Measurements from ENCODE around the gene NUFIP1. TPM values are rescaled to one million over a fixed set of nuclear protein-coding genes. Genes with fewer than 3 reads are reported as not detected.
A peak's percentile ranks its signal among the peaks of the same experiment; 100 is the strongest.

The NUFIP1 gene
- total and polyA plus RNA-seq, 2 of the 8 experiments (the other 6 are each of a cell fraction or from before 2014, with no cell fraction given) = 4.6 to 16.6 TPM

DNA sequence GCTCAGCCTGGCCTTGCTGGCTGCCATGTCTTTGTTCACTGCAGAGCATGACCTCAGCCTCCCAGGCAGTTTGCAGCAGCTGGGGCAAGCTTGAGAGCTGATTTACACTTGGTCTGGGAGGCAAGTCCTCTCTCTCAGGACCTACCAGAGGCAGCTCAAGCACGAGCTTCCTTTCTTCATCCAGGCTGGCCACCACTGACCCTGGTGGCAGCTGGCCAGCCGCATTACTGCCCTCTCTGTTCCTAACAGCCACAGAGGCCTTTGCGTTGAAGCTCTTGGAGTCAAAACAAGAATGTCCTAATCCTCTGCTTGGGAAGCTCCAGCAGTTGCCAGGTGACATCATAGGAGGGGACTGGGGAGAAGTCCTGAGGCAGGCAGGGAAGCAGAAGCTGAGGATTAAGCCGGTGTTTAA lies 85.7 kb downstream of the NUFIP1 start:
- Histone ChIP-seq H2AK5ac (ENCODE audit: low read depth, low read length) (no peak overlapping the region), H3K14ac (ENCODE audit: insufficient read length) (no peak overlapping the region), H3K9ac (replicated peaks in 1 of 4; ENCODE audit: extremely low read depth in 1 of 4, low read depth in 3 of 4, low read length in 3 of 4) (no peak overlapping the region), H3K23ac (ENCODE audit: insufficient read length) (no peak overlapping the region), H2BK20ac (ENCODE audit: low read length) (no peak overlapping the region), H3K27me3 (replicated peaks in 1 of 4; ENCODE audit: control insufficient read depth in 3 of 4, extremely low read depth in 1 of 4, insufficient read depth in 3 of 4, low read length in 3 of 4) (no peaks in the 10 kb centered on the region), H3K4me3 (ENCODE audit: extremely low read depth in 1 of 4, insufficient read depth in 2 of 4, low read depth in 3 of 4, low read length in 4 of 4) (no peak overlapping the region), H3K56ac (replicated peaks; ENCODE audit: insufficient read length, low read depth, low read length) (no peak overlapping the region), H3K4ac (replicated peaks; ENCODE audit: insufficient read length, low read depth, low read length) (no peak overlapping the region), H3K4me2 (ENCODE audit: insufficient read depth in 1 of 2, low read depth in 2 of 2, low read length in 2 of 2) (no peak overlapping the region), H3K4me1 (replicated peaks in 1 of 4; ENCODE audit: control insufficient read depth in 3 of 4, insufficient read depth in 4 of 4, low read length in 3 of 4) (peaks cover 0 to 6% (median 3%) of the 10 kb centered on the region in 4 experiments; a peak in 2 of 7 replicates), H3K27ac (ENCODE audit: low read depth, low read length) (no peak overlapping the region), H3K36me3 (ENCODE audit: control insufficient read depth in 2 of 4, insufficient read depth in 4 of 4, low read length in 3 of 4) (no peaks in the 10 kb centered on the region), H3K9me3 (ENCODE audit: insufficient read depth in 2 of 2, low read depth in 1 of 2, low read length in 1 of 2) (no peaks in the 10 kb centered on the region), H4K8ac (ENCODE audit: extremely low read depth, insufficient read depth, low read length) (no peak overlapping the region), H2AFZ (ENCODE audit: low read length) (peak overlapping the region; percentile 49), H4K20me1 (replicated peaks in 1 of 2; ENCODE audit: control insufficient read depth in 1 of 2, insufficient read depth in 2 of 2, low read length in 2 of 2) (no peaks in the 10 kb centered on the region), H3K23me2 (ENCODE audit: low read depth, low read length) (no peaks in the 10 kb centered on the region), H4K5ac (ENCODE audit: insufficient read length, low read depth, low read length) (no peak overlapping the region), H2BK120ac (replicated peaks; ENCODE audit: low read depth, low read length) (no peak overlapping the region), H2BK12ac (ENCODE audit: low read depth, low read length) (no peak overlapping the region), H4K91ac (replicated peaks; ENCODE audit: insufficient read length, low read length) (no peak overlapping the region), H2BK5ac (ENCODE audit: low read depth, low read length) (no peak overlapping the region), H3K18ac (ENCODE audit: extremely low read depth, low read length) (no peak overlapping the region), H3K79me2 (ENCODE audit: control insufficient read depth in 1 of 2, insufficient read depth in 2 of 2, low read length in 2 of 2) (no peaks in the 10 kb centered on the region), H2BK15ac (ENCODE audit: low read length) (no peak overlapping the region), H3K79me1 (ENCODE audit: low read depth, low read length) (no peaks in the 10 kb centered on the region)
- POLR2A ChIA-PET (ENCODE audit: partially characterized antibody) = no interaction called here
- CTCF ChIA-PET (ENCODE audit: partially characterized antibody) = interaction anchor here (0.7 to 1.5 kb wide), 3 partner anchors 10 to 26 kb away, joined by 3 to 4 read pairs (median 3); no protein-coding TSS in a partner anchor
- DNase-seq (ENCODE audit: low read depth in 1 of 2, low spot score in 2 of 2) (no peak), FAIRE-seq (no peak)
- 86% methylated on average over 4 of the region's 4 CpGs; no CpG with 5 or more reads in 1 of the 2 experiments for WGBS, 2 experiments (ENCODE audit: extremely low coverage in 1 of 2, insufficient coverage in 1 of 2, insufficient read length in 1 of 2, insufficient replicate concordance in 2 of 2, low coverage in 1 of 2, low lambda C conversion rate in 2 of 2, missing lambda C conversion rate in 1 of 2)
- TF ChIP-seq MAFK (IDR thresholded peaks at IDR 0.05; ENCODE audit: low read depth, low read length) = no peak
- TF ChIP-seq CHD2 (IDR thresholded peaks at IDR 0.05; ENCODE audit: low read length) = no peak
- TF ChIP-seq, protein P1, sequence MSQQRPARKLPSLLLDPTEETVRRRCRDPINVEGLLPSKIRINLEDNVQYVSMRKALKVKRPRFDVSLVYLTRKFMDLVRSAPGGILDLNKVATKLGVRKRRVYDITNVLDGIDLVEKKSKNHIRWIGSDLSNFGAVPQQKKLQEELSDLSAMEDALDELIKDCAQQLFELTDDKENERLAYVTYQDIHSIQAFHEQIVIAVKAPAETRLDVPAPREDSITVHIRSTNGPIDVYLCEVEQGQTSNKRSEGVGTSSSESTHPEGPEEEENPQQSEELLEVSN (IDR thresholded peaks at IDR 0.05) = no peak
- TF ChIP-seq SUZ12 (IDR thresholded peaks at IDR 0.05; ENCODE audit: low read length) = no peak
- no peak for TF ChIP-seq YY1 (IDR thresholded peaks at IDR 0.05; ENCODE audit: low read depth, low read length)
- TF ChIP-seq KDM5A (IDR thresholded peaks at IDR 0.05; ENCODE audit: low read length) = no peak
- TF ChIP-seq, protein P2, sequence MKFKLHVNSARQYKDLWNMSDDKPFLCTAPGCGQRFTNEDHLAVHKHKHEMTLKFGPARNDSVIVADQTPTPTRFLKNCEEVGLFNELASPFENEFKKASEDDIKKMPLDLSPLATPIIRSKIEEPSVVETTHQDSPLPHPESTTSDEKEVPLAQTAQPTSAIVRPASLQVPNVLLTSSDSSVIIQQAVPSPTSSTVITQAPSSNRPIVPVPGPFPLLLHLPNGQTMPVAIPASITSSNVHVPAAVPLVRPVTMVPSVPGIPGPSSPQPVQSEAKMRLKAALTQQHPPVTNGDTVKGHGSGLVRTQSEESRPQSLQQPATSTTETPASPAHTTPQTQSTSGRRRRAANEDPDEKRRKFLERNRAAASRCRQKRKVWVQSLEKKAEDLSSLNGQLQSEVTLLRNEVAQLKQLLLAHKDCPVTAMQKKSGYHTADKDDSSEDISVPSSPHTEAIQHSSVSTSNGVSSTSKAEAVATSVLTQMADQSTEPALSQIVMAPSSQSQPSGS (IDR thresholded peaks at IDR 0.05; ENCODE audit: low read length) = no peak
- TF ChIP-seq NRF1 (IDR thresholded peaks at IDR 0.05; ENCODE audit: low read depth, low read length) = no peak
- TF ChIP-seq KDM1A (IDR thresholded peaks at IDR 0.05; ENCODE audit: borderline replicate concordance, low read length) = no peak
- TF ChIP-seq CBX5 (IDR thresholded peaks at IDR 0.05; ENCODE audit: low read depth, low read length) = no peak
- TF ChIP-seq EGR1 (IDR thresholded peaks at IDR 0.05; ENCODE audit: borderline replicate concordance, low read depth, low read length) = no peak
- no peak for TF ChIP-seq POU5F1 (IDR thresholded peaks at IDR 0.05; ENCODE audit: low read depth, low read length)
- no peak for TF ChIP-seq SIRT6 (IDR thresholded peaks at IDR 0.05; ENCODE audit: low read length)
